Vagina (tissue), 2 donors: ENCODE data around the gene ONECUT3. TPM values are rescaled to one million over a fixed set of nuclear protein-coding genes. Genes with fewer than 3 reads are reported as not detected.

Experiments
- DNase-seq, 2 donors: peaks; one replicate each; pipeline ENCODE4 v3.0.0-alpha.2; 2017; ENCODE audit errors: extremely low spot score in 2 of 2
- H3K27ac ChIP-seq: fragments of 200-600 bp; sonication (generic); one replicate; pipeline ENCODE4 v1.5.1; 2019
- H3K27me3 ChIP-seq: fragments of 200-600 bp; sonication (generic); one replicate; pipeline ENCODE4 v1.5.1; 2019
- H3K36me3 ChIP-seq, 2 donors: fragments of 200-600 bp; sonication (generic); one replicate each; pipeline ENCODE4 v1.5.1; 2017 to 2019
- H3K4me1 ChIP-seq: fragments of 200-600 bp; sonication (generic); one replicate; pipeline ENCODE4 v1.5.1; 2019
- H3K4me3 ChIP-seq, 2 donors: fragments of 200-600 bp; sonication (generic); 1 replicate in 1 of 2; 2 replicates in 1 of 2; pipeline ENCODE4 v1.5.1; 2016 to 2019
- H3K9me3 ChIP-seq: fragments of 200-600 bp; sonication (generic); one replicate; pipeline ENCODE4 v1.5.1; 2019
- CTCF ChIP-seq, 3 experiments: fragments of 450-650 bp in 2 of 3; fragments of 200-600 bp in 1 of 3; sonication (generic) in 1 of 3; IDR thresholded peaks; one replicate each; pipeline ENCODE4 v1.5.1; 2017 to 2019; ENCODE audit warnings: antibody characterized with exemption in 3 of 3, mild to moderate bottlenecking in 2 of 3, moderate library complexity in 2 of 3
- POLR2A ChIP-seq, 2 donors: fragments of 450-650 bp; IDR thresholded peaks; one replicate each; pipeline ENCODE4 v1.6.1; 2017; ENCODE audit warnings: antibody characterized with exemption in 2 of 2, mild to moderate bottlenecking in 2 of 2, moderate library complexity in 2 of 2
- POLR2AphosphoS5 ChIP-seq, 2 donors: sonication (generic); formaldehyde crosslinking; IDR thresholded peaks; one replicate each; pipeline ENCODE4 v1.9.0; 2017; ENCODE audit warnings: antibody characterized with exemption in 2 of 2, mild to moderate bottlenecking in 2 of 2, low read depth in 1 of 2; ENCODE audit not compliant: insufficient read depth in 1 of 2
- intact Hi-C: fragments of 100-400 bp; cut with DNase I; formaldehyde crosslinking; loops from one replicate; pipeline ENCODE4 v1.15.1; 2023
- total RNA-seq: library from RNA; depleted of rRNA; stranded (reverse); fragments of >200 nt; gene quantifications from one replicate; pipeline ENCODE4 v1.2.3, GENCODE V29; 2016

The ONECUT3 gene
- total RNA-seq, 1 donor from 2014 or later: not detected

GRCh38 chr19:1748873-1749341 is 4.4 kb upstream of the ONECUT3 start:
- TF ChIP-seq POLR2AphosphoS5 (IDR thresholded peaks at IDR 0.05; ENCODE audit: insufficient read depth in 1 of 2, low read depth in 1 of 2) (no peak), CTCF (IDR thresholded peaks at IDR 0.05) (no peak), POLR2A (IDR thresholded peaks at IDR 0.05) (no peak)
- no peaks in the 10 kb centered on the region for H3K36me3 ChIP-seq
- H3K4me1 ChIP-seq: peaks cover 33% of the 10 kb centered on the region
- no peak for DNase-seq
- peak overlapping the region in 1 of 2 donors; percentile 34 for H3K4me3 ChIP-seq
- no peak overlapping the region for H3K27ac ChIP-seq
- intact Hi-C loops: no loop called here
- peaks cover 51% of the 10 kb centered on the region for H3K27me3 ChIP-seq
- H3K9me3 ChIP-seq: no peaks in the 10 kb centered on the region

- H3K4me1 ChIP-seq: peaks cover 34% of the 10 kb centered on the region
- intact Hi-C loops: no loop called here
- no peaks in the 10 kb centered on the region for H3K36me3 ChIP-seq
- H3K4me3 ChIP-seq: peak overlapping the region; percentile 22 to 34
- no peak overlapping the region for H3K27ac ChIP-seq
- peaks cover 51% of the 10 kb centered on the region for H3K27me3 ChIP-seq
- TF ChIP-seq CTCF (IDR thresholded peaks at IDR 0.05) (no peak), POLR2AphosphoS5 (IDR thresholded peaks at IDR 0.05; ENCODE audit: insufficient read depth in 1 of 2, low read depth in 1 of 2) (no peak), POLR2A (IDR thresholded peaks at IDR 0.05) (no peak)
- no peak for DNase-seq
- H3K9me3 ChIP-seq: no peaks in the 10 kb centered on the region
Measured at GRCh38 chr19:1749373-1750342, 3.6 kb upstream of the ONECUT3 start.

GRCh38 chr19:1750343-1751021 is 2.8 kb upstream of the ONECUT3 start:
- DNase-seq: no peak
- intact Hi-C loops: no loop called here
- Histone ChIP-seq H3K27ac (no peak overlapping the region), H3K4me3 (peak overlapping the region in 1 of 2 donors; percentile 34), H3K4me1 (peaks cover 42% of the 10 kb centered on the region), H3K9me3 (no peaks in the 10 kb centered on the region), H3K36me3 (no peaks in the 10 kb centered on the region), H3K27me3 (peaks cover 46% of the 10 kb centered on the region)
- TF ChIP-seq CTCF (IDR thresholded peaks at IDR 0.05) (no peak), POLR2A (IDR thresholded peaks at IDR 0.05) (no peak)

GRCh38 chr19:1751367-1752008 is 1.8 kb upstream of the ONECUT3 start:
- H3K27ac ChIP-seq: no peak overlapping the region
- H3K9me3 ChIP-seq: no peaks in the 10 kb centered on the region
- TF ChIP-seq POLR2A (IDR thresholded peaks at IDR 0.05): no peak
- TF ChIP-seq POLR2AphosphoS5 (IDR thresholded peaks at IDR 0.05; ENCODE audit: insufficient read depth in 1 of 2, low read depth in 1 of 2): no peak
- TF ChIP-seq CTCF (IDR thresholded peaks at IDR 0.05): no peak
- no peak for DNase-seq
- intact Hi-C loops: no loop called here
- no peaks in the 10 kb centered on the region for H3K36me3 ChIP-seq
- H3K4me3 ChIP-seq: no peak overlapping the region
- peaks cover 46% of the 10 kb centered on the region for H3K27me3 ChIP-seq
- H3K4me1 ChIP-seq: peaks cover 43% of the 10 kb centered on the region
